KG1 (cell line): Measurements from ENCODE around the gene ACACA.

Source experiments
- DNase-seq: peaks from one replicate; lab custom pipeline; 2025; lab: John Stamatoyannopoulos, UW

The ACACA gene

DNA sequence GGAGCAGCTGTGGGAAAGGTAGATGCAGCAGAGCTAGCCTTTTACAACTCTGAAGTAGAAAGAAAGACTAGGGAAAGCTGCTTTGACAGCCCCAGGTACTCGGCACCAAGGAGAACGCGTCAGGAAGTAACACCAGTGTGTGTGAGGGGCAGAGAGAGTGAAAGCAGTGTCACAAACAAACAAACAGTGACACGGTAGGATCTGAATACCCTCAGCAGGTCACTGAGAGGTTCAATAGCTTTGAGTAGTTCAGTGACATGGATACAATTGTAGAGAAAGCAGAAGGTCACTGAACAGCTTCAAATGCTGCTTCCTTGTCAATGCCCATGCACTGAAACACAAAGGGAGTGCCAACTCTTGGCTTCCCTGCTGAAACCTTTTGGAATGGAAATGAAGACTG lies 181.2 kb downstream of the ACACA start:
- no peak for DNase-seq

DNA sequence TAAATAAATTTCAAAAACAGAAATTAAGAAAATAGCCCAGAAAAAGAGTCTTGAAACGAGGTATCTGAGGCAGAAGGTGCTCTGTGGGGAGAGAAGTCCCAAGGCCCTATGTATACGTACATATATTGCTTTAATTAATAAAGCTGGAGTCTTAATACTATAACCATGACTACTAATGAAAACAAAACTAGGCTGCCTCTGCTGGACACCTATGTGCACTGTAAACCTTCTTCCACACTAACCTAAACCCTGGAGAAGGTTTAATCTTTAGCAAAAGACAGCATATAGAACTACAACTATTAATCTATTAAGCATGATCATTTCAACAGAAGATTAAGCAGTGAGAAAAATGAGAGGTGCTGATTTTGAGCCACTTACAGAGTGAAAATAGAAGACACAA lies 184.8 kb downstream of the ACACA start:
- DNase-seq, result no peak

DNA sequence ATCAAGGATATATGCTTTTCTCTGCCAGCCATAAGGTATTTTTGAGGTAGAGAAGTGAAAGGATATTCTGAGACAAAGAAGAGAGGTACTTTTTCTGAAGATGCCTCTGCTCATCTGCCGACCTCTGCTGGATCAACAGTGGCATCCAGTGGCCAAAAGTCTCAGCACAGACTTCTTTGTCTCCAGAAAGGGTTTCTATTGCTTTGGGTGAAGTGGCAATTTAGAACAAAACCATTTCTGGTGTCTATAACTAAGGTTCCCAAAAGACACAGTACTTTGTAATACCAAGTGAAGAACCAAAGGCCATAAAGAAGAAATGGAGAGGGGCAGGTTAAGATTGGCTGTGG lies 186.1 kb downstream of the ACACA start:
- DNase-seq, result no peak

DNA sequence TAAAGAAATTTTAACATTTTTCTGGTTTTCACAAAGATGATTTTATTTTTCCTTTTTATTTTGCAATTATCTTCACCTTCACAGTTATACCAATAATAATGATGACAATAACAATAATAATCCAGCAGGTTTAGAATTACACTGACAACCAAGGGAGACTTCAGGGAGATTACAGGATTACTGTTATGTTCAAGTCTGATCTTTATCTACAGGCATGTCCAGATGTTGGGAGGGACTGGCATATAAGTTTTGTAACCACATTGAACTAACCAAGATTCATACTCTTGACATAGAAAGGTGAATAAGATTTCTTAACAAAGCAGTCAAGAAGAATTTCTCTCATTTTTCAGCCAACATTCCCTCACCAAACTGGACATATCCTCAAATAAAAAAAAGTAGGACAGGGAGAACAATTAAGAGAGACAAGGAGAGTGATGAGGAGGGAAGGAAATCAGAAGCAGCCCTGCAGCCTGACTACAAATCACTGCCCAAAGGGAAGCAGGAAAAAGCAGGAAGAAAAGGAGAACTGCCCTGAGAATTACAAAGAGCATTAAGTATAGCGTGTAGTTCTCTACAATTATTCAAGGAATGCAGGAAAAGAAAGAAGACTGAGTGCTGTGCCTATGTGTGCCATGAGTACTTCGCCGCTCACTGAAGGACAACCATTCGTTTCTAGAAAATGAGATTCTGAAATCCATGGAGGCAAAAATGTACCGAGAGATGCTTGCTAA lies 186.6 kb downstream of the ACACA start:
- no peak for DNase-seq

DNA sequence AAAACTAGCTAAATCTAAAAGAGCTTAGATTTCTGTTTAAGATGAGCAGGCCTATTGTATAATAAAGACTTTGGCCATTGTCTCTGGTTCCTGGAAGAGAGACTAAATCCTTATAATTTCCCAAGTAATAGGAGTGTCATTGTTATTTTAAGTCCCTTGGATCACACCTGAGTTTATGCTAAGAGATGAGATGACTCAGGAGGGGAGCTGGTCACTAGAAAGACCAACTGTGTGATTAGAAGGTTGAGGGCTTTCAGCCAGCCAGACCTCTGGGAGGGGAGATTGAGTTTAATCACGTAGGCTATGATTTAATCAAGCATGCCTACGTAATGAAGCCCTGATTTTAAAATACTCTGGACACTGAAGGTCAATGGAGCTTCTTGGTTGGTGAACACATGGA lies 187.8 kb downstream of the ACACA start:
- no peak for DNase-seq

DNA sequence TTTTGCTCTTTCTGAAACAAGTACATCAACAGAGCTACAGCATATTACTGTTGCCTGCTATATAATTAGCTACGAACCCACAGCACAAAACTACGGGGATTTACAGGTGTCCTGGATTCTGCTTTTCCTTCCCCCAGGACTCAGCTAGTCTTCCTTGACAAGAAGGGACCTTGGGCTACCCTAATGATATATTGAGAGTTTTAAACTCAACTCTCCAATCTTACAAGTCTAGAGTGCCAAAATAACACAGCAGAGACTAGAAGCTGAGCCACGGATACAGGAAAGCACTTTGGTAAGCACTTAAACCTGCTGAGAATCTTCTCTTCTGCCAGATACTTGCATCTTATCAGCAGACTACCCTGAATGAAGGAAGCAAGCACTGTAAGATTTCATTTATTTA lies 192.2 kb downstream of the ACACA start:
- DNase-seq, result no peak

DNA sequence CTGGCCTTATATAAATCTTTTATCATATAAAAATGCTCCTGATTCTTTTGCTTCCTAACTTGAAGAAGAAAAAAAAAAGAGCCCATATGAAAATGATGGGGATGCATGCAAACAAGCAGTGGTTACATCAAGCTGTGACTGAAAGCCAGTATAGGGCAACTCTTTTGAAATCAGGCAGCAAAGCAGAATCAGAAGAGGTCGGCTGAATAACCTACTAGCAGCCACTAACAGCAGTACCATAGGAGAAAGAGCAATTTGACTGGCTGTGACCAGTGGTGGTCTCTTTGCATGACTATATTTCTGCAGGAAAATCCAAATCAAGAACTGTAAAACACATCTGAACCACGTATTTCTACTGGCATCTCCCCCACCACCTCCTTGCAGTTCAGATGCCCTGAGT lies 192.7 kb downstream of the ACACA start:
- no peak for DNase-seq

DNA sequence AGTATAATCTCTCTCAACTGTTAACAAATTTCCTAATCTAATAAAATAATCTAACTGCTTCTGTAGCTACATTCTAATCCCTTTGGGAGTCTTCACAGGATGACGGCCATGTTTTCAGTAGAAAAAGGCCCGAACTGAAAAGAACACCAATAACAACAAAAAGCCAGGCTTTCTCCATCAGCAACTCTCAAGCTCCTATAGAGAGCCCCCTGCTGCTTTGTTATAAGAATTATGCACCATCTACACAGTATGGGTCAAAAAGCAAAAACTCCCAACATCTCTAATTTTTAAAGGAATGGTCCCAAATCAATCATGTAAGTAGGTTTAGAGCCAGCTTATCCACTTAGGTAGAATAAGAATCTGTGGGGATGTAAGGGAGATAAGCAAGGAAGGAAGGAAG lies 194.5 kb downstream of the ACACA start:
- DNase-seq, result no peak

DNA sequence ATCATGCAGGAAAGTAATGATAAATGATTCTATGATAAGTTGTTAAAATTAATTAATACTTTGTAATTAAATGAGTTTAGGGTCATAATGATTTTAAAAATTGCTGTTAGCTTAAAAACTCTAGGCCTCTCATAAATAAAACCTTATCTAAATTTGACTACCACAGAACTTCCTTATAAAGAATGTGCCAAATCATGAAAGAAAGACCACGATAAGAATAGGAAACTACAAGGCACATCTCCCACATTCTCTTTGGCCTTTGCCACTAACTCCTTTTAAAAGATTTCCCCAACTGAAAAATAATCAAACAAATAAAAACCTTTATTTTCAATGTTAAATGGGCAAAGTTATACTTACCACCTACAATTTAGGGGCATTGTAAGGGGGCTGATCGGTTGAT lies 195.5 kb downstream of the ACACA start:
- DNase-seq, result no peak

DNA sequence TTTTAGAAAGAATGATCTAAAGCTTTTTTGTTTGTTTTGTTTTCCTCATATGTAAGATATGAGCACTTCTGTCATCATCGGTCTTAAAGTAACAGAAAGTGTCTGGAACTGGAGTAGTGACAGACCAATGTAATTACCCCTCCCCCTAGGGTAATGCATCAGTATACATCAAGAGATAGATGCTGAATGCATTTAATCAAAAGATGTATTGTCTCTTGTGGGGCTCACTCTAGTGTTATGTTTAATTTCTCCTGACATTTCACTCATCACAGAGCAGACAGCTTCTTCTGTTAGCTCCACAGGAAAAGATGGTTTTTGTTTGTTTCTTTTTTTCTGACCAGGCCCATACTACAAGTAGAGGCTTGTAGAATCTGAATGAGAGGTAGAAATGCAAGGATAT lies 199.5 kb downstream of the ACACA start:
- no peak for DNase-seq

DNA sequence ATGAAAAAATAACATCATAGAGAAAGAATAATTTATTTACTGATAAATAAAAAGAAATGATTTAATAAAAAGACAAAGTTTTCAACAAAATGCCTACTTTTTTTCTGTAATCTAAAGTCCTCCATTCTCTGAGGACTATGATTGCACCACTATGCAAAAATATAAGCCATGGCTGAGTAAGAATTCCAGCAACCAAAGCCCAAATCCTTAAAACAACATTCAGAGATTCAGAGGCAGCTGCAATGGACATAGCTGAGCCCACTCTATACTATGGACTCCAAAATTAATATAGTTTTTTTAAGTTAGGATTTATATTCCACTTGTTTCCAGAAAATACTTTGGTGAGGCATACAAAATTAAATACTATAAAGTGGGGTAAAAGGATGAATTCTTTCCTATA lies 200.3 kb downstream of the ACACA start:
- DNase-seq, result no peak

DNA sequence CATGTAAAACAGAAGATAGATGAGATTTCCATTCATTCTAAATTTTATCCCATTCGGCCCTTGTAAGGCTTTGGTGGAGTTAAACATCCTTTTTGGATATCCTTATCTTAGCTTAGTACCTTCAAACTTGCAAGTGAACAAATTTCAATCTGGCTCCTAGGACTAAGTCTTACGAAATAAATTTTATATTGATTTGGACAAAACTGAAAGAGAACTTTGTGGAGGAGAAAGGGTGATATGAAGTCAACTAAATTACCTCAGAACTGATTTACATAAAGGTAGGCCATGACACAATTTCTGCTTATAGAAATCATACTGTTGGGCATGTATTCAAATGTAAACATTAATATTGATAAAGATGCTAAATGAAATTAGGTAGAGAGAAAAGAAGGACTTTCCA lies 206.1 kb downstream of the ACACA start:
- DNase-seq, result no peak

DNA sequence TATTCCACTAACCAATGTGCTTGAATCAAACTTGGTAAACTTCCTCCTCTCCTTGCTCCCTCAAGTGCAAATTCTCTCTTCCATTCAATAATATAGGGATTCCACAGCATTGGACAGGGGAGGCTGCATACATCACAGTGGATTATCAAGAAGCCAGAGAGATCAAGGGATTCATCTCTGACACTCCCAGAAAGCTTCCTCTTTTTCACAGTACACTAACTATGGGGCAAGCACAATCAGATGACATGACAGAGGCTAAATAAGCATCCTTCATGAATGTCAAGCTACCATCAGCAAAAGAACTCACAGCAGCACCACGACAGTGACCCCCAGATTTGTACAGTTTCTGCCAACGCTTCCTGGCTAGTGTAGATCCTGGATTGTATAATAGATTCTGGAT lies 209.3 kb downstream of the ACACA start:
- DNase-seq, result no peak

DNA sequence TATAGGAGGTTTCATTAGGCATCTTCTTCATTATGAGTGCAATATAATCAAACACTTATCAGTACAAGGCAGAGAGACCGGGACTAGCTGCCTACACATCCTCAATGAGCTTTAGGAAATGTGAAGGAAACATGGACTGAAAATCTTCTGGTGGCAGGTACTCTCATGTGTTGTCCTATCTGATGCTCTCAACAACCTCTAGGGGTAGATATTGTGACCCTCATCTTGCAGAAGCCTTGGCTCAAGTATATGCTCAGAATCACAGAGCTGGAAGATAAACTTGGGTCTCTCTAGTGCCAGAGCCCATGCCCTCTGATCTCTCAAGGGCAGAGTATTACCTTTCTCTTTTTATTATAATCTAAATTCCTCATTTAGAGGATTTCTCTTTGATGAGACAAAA lies 212.4 kb downstream of the ACACA start:
- no peak for DNase-seq

DNA sequence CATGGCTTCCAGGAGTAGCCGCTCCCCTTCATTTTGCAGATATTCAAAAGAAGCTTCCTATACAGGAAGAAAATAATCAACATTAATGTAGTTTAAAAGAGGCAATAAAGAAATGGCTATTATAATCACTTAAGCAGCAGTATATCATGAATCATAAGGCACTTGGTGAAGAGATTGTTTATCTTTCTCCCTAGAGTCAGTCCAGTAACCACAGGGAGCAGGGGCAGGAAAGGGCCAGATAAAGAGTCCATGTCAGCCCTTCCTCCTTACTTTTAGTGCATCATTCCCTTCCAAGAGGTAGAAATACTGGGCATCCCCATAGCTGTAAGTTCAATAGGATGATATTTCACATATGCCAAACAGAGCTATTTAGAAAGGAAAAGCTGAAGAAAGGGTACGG lies 215.4 kb downstream of the ACACA start:
- DNase-seq, result no peak

DNA sequence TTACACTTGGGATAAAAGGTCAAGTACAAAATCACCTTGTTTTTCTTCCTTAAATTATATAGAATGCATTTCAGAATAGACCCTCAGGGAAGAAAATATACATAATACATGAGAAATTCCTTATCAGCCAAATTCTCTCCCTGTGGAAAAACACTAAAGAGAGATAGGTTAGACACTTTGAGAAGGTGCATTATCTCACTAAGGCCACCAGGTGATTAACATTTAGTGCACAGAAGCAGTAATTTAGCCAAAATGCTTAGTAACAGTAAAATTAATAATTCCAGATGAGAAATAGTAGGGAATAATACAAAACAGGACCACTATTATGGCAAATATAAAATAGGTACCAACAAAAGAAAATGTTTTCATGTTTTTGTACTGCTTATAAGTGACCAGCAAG lies 216.1 kb downstream of the ACACA start:
- DNase-seq, result no peak

DNA sequence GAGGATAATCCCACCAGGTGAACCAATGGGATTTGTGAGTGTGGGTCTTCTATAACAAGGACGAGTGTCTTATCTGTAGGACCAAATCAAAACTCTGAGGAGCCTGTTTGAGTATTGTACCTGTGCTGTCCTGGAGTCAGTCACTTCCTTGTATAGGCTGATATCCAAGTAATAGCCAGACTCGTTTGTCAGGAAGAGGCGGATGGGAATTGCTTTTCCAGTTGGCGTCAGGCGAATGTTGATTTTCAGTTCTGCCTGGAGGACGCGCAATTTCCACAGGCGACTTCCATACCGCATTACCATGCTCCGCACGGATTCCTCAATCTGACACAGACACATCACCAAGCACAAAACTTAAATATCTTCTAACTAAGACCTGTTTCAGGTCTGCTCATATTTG lies 218.5 kb downstream of the ACACA start:
- DNase-seq, result no peak

DNA sequence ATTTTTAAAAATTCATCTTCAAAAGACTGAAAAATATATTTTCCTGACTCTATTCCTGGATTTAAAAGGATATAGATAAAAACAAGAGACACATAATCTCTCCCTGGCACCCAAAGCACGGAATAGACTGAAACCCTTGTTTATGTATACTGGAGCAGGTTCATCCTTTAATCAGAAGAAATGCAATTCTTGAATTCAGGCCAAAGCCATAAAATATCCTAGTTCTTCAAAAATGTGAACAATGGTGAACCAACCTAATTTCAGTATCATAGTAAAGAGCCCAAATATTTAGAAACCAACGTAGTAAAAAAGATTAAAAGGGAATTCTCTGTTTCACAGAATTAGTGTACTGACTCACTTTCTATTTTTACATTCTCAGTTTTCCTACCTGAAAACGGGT lies 219.4 kb downstream of the ACACA start:
- no peak for DNase-seq

DNA sequence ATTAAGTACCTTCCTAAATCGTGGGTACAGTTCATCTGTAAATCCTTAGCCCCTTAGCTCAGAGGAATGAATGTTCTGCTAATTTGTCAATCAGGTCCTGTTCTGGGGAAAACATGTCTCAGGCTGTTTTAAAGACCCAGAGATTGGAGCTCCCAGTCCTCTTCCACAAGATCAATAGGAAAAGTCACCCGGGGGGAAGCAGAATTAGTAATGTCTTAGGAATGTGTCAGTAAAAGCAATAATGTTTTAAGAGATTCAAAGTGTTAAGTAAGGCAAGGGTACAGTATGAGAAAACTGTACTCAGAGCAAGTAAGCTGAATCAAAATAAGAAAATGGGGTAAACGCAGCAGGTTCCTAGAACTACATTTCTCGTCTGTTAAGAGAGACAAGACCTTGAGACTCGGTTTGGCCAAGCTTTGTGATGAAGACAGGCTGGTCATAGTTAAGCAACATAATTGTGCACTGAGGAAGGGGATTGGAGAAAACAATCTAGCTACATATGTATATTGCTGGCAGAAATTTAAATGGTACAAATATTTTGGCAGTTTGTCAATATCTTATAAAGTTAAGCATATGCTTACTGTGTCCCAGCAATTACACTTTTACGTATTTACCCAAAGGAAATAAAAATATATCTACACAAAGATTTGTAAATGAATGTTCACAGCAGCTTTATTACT lies 223.7 kb downstream of the ACACA start:
- DNase-seq, result no peak

DNA sequence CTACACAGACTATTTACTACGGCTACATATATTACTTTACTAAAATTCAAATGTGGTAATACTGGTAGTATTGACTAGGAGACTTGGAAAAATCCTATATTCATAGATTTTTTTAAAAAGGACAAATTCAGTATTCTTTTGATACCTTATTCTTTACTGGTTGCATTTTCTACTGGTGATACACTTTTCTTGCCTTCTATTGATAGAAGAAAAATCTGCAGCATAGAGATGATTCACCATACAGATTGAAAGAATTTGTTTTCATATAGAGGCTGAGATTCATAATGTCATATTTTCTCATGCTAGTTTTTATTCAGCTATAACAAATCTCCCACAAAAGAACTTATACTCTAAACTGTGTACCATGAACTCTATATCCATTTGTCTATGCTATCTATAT lies 226.3 kb downstream of the ACACA start:
- DNase-seq, result no peak

DNA sequence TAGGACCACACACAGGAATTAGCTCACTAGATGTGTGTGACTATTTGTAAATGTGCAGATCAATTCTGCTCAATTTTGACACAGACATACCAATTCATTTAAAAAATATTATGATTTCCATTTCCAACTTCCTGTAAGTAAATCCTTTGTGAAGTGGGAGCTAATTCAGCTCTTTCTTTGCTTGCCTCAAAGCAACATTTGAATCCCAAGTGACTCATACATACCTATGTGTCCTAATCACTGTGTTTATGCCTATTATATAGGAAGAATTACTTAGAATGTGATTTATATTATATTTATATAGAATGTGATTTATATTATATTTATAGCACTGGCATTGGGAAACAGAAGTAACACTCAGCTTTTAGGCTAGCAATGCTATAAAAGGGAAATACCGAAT lies 226.7 kb downstream of the ACACA start:
- no peak for DNase-seq

DNA sequence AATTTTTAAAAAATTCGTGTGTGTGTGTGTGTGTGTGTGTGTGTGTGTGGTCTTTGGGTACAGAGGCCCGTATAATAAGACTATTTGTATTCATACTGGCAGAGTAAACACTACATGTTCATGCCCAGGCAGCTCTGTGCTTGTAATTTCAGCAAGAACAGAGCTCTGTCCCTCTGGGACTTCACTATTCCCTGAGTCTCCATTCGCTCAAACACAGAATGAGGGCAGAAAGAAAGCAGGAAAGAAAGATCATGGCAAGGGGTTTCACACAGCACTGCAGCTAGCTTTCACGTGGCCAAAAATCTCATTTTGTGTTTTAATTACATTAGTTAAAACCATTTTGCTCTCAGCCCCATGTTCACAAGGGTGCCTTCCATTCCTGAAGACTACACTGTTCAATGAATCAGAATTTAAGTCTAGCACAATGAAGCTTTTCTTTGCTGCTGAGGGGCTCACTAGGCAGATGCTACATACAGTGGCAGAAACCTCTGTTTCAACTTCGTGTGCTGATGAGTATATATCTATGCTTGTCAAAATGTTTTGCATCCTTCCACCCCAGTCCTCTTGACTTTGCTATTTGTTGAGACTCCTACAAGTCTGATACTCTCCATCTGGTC lies 229.3 kb downstream of the ACACA start:
- DNase-seq, result no peak

DNA sequence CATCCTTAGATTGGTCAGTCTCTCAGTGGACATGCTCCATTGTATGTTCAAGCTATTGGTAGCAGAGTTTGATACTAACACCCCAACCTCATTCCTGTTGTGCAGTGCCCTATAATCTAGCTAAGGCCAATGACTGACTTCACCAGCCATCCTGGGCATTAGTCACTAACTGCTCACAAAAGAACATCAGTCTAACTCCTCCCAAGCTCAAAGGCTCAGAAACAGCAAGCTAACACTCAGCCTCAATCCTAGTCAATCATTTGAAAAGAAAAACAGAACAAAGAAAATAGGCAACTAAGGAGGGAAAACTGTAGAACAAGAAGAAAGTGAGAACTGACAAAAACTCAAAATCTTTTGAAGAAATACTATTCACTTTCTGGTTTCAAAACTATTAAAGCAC lies 229.9 kb downstream of the ACACA start:
- DNase-seq, result no peak

DNA sequence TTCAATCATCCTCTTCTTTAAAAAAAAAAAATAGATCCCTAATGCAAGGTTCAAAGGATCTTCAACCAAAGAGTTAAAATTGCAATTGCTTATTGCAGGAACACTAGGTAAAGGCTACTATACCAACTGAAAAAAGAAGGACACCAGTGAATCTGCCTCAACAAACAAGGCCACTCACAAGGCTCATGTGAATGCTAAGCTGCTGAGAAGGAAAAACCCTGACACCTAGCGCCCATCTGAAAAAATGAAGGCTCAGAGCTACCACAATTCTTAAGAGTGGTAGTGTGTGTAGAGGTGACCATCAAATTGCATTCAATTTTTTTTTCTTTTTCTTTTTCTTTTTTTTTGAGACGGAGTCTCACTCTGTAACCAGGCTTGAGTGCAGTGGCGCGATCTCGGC lies 232.4 kb downstream of the ACACA start:
- no peak for DNase-seq
